DMS 273 treated with DMSO at 0.1 percent for 48 hours (cell line): ENCODE results near the gene LDB2.

Experiments used
- DNase-seq: peaks from one replicate; lab custom pipeline; 2025; lab: John Stamatoyannopoulos, UW

Gene LDB2

GRCh38 chr4:16757080-16757521 lies 141.3 kb downstream of the LDB2 start:
- no peak for DNase-seq

GRCh38 chr4:16754104-16754503 lies 144.3 kb downstream of the LDB2 start:
- DNase-seq: no peak

- no peak for DNase-seq
Measured at GRCh38 chr4:16752150-16752549, 146.3 kb downstream of the LDB2 start.

DNA sequence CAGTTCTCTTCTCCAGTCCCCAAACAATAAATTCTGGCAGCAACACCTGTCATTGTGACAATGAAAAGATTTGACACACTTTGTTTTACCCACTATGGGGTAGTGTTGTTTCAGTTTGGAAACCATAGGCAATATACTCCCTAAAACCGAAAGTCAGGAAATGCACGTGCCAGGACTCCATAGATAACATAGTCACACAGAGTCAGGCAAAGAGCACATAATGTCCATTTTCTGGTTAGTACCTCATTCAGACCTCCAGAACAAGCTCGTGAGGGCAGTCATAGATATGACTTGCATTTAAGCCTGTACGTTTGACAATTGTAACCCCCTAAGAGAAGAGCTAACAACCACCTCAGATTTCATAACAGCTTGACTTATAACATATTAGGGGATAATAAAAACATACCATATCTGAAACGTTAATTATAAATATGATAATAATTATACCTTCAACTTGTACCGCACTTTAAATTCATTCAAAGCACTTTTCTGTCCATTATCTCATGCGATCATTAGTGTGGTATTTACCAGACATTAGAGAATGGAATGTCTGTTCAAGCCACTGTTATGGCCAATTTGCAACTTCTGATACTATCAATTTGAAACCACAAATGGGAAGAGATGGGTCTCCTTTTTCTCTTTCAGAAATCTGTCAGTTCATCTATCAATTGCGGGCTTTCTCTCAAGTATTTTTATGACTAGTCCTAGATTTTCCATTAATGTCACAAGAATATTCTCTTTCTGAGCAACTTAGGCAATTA lies 147.4 kb downstream of the LDB2 start:
- DNase-seq: no peak

DNA sequence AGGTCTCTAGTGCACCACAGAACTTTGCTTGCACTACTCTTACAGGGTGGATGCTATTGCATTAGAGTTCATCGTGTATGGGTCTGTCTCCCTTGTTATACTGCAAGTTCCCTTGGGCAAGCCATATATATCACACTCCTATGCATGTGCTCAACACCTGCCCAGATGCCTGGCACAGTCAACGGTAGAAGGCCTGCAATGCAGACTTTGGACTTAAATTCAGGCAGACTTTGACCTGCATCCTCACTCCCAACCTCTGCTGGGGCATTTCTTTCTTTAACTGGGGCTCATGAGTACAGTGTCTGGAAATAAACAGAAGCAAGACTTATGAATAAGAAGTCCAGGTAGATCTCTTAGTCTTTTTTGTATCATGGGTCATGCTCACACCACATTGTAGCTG lies 148.2 kb downstream of the LDB2 start:
- no peak for DNase-seq

DNA sequence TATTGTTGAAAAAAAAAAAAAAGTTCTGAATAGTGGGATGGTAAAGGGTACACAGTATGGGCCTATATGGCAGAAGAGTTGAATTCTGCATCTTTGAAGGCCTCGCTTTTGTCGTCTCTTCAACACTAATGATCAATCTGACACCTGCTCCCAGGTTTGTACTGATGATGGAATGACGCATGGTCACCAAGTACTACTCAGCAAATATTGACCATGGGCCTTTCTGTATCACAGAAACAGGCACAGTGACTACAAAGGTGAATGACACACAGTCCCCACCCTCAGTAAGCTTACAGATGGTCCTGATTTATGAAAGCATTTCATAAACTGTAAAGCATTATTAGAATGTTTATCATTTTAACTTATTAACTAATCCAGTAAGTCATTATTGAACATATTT lies 152.6 kb downstream of the LDB2 start:
- DNase-seq: no peak

DNA sequence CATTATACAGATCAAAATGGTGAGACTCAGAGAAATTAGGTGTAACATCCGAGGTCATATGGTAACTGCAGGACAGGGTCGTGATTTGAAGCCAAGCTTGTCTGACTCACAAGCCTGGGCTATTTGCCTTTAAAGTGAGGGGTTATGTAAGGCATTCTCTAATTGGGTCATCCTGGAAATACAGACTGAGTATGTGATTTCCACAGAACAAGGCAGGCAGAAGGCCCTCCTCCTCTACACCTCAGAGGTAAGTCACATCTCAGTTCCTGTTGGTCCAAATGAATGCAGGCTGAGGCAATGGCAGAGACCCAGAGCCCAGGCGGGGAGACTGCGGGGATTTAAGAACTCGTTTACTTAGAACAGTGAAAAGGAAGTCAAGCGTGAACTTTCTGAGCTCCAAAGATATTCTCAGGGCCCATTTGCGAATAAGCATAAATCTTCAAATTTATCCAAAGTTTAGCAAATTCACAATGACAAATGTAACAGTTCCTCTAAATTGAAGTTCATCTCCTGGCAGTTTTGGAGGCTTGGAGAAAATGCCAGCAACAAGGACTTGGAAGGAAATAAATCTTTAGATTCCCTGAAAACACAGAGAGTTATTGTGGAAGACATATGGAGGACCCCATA lies 153.3 kb downstream of the LDB2 start:
- no peak for DNase-seq

- DNase-seq: no peak
Measured at GRCh38 chr4:16741287-16741686, 157.2 kb downstream of the LDB2 start.

GRCh38 chr4:16739997-16740624 lies 158.3 kb downstream of the LDB2 start:
- DNase-seq: no peak

- no peak for DNase-seq
Measured at GRCh38 chr4:16738558-16738957, 159.9 kb downstream of the LDB2 start.

DNA sequence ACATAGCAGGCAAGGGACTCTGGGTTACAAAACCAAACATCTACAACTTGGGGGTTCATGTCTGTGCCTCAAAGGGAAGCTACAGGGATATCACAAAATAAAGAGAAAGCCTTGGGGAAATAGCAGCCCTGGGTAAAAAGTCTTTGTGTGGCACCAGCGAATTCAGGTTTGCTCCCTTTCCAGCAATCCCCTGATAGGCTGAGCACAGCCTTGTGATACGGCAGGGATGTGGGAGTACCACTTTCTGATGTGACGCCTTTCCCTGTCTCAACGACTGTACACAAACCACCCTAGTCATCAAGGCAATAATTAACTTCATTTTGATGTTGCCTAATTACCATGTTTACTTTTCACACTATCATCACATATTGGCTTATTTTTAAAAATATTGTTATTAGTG lies 164.9 kb downstream of the LDB2 start:
- DNase-seq: no peak

DNA sequence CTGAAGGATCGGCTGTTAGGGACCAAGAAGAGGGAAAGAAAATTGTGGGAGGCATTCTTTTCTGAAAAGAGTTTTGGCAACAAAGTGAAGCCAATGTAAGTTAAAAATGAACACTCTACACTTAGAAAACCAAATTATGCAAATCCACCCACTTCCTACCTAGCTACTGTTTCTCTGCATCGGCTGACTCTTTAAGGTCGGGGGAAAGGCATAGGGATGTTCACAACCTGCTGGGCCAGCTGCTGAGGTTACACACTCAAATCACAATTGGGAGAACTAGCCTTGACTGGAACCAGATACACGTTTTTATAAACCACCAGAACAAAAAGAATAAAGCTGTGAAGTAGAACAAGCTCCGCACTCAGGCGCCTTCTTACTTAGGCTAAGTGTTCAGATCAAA lies 165.7 kb downstream of the LDB2 start:
- no peak for DNase-seq

- no peak for DNase-seq
Measured at GRCh38 chr4:16731776-16732380, 166.6 kb downstream of the LDB2 start.

GRCh38 chr4:16730522-16731205 lies 167.8 kb downstream of the LDB2 start:
- DNase-seq: no peak

GRCh38 chr4:16729336-16729735 lies 169.1 kb downstream of the LDB2 start:
- DNase-seq: no peak

DNA sequence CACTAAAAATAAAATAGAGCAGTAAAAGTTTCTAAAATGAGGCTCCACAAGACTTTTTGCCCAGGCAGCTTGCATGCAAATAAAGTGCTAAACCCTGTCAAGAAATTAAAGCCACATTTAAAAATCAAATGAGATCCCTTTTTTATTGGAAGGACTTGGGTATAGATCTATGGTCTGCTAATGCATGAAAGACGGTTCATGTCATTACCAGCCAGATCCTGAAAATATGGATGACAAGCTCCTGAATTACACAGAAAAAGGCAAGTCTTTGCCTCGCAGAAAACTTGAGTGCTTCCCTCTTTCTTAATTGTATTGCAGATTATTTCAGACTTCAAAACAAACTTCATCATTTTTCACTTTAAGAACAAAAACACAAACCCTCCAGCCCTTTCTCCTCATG lies 169.6 kb downstream of the LDB2 start:
- DNase-seq: no peak

DNA sequence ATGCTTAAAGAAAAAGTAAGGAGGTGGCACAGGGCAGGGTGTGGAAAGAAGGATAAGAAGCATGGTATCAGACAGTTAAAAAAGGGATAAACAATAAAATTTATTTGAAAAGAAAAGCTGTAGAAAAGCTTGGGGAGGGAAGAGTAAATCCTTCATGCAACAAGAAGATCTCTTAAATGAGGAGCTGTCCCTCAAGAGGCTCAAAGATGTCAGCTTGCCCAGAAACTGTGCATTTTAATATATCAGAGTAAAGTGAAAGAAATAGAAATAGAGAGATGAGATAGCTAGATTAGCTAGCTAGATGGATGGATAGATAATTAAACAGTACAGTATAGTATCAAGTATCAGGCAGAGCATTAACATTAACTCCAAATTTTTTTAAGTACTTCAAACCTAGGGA lies 170.3 kb downstream of the LDB2 start:
- DNase-seq: no peak

- no peak for DNase-seq
Measured at GRCh38 chr4:16727218-16727617, 171.2 kb downstream of the LDB2 start.

DNA sequence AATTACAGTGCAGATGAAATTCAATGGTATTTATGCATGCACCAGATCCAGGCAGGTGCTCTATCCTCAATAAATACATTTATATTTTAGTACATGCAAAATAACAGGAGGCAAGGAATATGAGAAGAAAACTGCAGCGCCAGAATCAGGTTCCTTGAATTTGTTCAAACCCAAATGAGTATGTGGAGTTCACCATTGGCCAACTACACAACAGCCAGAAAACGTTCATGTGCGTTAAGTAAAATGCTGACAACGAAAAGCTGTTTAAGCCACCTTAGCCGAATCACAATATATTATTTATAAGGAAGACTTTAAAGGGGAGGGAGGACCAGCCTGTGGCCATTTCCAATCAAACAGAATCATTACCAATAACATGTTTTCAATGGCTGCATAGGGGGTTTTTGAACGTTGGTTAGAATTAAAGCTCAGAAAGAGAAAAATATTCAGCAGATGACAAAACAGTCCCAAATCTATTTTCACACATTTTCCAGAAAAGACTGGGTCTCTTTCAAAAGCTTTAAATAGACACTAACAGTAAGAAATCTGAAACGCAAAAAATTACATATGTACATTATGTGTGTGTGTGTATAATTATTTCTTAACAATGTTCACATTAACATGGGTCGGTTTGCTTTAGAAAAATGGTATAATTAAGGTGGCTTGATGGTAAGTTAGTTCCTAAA lies 171.9 kb downstream of the LDB2 start:
- no peak for DNase-seq

DNA sequence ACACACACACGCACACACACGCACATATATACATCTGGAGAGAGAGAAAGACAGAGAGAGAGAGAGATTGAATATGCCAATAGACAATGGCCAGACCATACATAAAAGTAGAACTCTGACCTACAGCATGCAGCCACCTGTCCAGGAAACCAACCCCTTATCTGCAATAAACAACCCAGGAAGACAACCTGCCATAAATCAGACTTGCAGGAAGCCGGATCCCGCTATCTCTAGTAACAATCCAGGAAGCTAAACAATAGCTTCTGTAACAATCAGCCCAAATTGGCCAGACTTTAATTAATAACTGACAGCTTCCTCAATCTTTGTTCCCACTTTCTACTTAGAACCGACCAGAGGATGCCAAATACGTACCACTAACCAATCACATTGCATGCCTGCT lies 173.2 kb downstream of the LDB2 start:
- DNase-seq: no peak

DNA sequence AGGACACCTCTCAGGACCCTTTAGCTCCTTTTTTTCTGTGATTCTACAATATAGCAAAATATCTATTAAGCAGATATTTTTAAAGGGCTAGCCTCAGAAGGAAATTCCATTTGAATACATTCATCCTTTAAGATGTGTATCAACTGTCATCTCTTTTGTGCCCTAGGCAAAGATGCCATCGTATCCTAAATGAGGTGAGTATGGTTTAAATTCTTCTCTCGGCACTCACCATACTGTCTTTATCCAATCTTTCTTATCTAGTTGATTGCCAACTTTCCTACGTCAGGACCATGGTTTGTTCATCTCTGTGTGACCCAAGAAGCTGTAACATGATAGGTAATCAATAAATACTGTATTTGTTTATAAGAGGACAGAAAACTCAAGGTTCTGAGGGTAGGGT lies 176.0 kb downstream of the LDB2 start:
- no peak for DNase-seq
